ENCODE results near the gene ZNF688. TPM values are rescaled to one million over a fixed set of nuclear protein-coding genes. Genes with fewer than 3 reads are reported as not detected.

ZNF688 gene
- total and polyA plus RNA-seq, 2 of the 8 experiments (the other 6 are each of a cell fraction or from before 2014, with no cell fraction given) = 2.7 to 3.5 TPM

DNA sequence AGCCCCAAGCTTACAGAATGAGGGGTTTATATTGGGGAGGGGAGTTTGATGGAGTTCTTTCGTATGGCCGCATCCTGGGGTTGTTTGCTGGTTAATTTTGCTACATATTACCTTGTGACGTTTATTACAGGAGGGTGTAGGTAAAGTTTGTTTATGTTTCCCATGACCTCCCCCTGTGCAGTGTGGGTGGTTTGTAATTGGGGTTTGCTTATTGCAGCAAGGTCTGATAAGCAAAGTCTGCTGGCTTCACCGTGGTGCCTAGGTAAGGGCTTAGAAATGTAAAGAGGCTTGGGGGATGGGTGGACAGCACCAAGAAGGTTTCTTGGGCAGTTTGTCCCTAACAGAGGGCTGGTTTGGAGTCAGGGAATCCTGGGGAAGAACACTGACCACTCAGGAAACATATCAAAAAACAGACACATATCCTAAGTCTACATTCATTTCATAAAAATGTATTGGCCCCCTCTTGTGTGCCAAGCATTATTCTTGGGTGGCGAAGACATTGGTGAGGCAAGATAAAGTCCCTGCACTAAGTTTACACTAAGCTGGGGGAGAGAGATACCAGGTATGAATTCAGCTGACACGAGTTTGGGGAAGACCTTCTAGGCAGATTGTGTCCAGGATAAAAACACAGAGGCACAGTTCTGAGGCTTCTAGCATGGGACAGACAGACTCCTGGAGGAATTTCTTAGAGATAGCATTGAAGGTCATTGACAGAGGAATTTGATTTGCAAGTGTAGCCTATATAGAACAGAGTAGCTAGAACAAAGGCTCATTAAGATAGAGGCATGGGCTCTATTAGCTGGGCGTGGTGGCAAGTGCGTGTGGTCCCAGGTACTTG, 22.9 kb downstream of the ZNF688 start (continued):
- no peak for TF ChIP-seq TEAD4 (IDR thresholded peaks at IDR 0.05; ENCODE audit: low read depth, low read length)

All from H1 (cell line).